Epithelial cell of esophagus (primary cell): ENCODE data around the gene IL6ST.

Source experiments
- DNase-seq: peaks from one replicate; pipeline ENCODE4 v3.0.0; 2010; ENCODE audit warnings: low read depth
- H3K4me3 ChIP-seq: 2 replicates; pipeline ENCODE4 v1.5.1; 2011; ENCODE audit warnings: mild to moderate bottlenecking, low read length, control low read depth
- TF ChIP-seq, protein P1 (sequence below): IDR thresholded peaks from 2 replicates; pipeline ENCODE4 v1.5.1; 2011; ENCODE audit warnings: low read depth, mild to moderate bottlenecking, low read length, control low read depth, inconsistent platforms; ENCODE audit not compliant: insufficient read depth; ENCODE audit errors: missing control alignments

IL6ST gene

GRCh38 chr5:55923865-55924500, 70.8 kb downstream of the IL6ST start:
- H3K4me3 ChIP-seq = no peak overlapping the region
- no peak for DNase-seq
- TF ChIP-seq, protein P1, sequence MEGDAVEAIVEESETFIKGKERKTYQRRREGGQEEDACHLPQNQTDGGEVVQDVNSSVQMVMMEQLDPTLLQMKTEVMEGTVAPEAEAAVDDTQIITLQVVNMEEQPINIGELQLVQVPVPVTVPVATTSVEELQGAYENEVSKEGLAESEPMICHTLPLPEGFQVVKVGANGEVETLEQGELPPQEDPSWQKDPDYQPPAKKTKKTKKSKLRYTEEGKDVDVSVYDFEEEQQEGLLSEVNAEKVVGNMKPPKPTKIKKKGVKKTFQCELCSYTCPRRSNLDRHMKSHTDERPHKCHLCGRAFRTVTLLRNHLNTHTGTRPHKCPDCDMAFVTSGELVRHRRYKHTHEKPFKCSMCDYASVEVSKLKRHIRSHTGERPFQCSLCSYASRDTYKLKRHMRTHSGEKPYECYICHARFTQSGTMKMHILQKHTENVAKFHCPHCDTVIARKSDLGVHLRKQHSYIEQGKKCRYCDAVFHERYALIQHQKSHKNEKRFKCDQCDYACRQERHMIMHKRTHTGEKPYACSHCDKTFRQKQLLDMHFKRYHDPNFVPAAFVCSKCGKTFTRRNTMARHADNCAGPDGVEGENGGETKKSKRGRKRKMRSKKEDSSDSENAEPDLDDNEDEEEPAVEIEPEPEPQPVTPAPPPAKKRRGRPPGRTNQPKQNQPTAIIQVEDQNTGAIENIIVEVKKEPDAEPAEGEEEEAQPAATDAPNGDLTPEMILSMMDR = no peak

DNA sequence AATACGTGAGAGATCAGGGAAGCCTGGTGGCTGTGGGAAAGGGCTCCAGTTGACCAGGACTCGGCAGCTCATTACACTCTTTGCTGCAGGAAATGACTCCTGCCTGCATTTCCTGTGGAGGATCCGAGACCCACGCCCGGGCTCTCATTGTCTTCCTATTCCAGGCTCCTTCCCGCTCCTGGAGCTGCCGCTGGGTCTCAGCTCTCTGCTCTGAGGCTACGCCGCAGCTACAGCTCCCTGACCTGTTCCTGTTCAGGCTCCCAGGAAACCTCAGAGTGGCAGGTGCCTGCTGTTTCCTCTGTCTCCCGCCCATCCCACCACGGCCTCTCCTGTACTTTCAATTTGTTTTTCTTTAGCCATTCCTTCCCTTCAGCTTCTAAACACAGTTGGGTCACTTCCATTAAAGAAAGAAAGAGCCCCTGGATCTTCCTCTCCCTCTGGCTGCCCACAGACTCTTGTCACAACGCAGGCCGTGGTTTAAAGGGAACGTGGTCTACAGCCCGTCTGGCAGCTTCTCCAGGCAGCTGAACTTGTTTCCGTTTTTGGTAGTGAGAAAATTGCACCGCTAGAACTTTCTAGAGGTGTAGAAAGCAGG, 71.5 kb downstream of the IL6ST start:
- no peak overlapping the region for H3K4me3 ChIP-seq
- DNase-seq = no peak
- TF ChIP-seq, protein P1 = no peak

GRCh38 chr5:55921617-55922016, 73.1 kb downstream of the IL6ST start:
- no peak overlapping the region for H3K4me3 ChIP-seq
- TF ChIP-seq, protein P1 = no peak
- DNase-seq = no peak

DNA sequence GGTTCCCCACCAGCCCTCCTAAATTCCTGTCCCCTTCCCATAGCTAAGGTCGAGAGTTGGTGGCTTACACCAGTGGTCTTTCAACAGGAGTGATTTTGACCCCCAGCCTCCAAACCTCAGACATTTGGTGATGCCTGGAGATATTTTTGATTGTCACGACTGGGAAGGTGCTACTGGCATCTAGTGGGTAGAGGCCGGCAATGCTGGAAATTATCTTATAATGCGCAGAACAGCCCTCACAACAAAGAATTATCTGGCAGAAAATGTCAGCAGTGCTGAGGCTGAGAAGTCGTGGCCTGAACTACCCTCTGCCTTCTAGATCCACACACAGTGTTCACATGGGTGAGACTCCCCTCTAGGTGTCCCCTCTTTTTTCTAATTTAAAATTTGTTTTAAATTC, 74.0 kb downstream of the IL6ST start:
- TF ChIP-seq, protein P1 = peak; percentile 57
- no peak overlapping the region for H3K4me3 ChIP-seq
- peak; percentile 22 for DNase-seq

DNA sequence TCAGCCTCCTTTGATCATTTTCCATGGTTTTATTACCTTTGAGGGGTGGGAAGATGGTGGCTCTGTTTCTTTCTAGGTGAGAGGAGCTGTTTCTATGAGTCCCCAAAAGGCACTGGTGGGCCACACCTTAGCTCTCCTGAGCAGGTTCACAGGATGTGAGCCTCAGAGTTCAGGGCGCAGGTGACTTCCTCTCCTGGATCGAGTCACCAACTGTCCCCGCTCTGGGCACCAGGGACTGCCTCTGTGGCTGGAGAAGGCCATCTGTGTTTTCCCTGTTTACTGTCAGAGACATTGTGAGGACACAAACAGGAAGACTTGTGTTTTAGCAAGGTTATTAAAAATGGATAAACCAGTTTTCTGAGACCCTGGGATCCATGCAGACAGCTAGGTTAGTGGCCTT, 75.1 kb downstream of the IL6ST start:
- DNase-seq = no peak
- H3K4me3 ChIP-seq = no peak overlapping the region

GRCh38 chr5:55918087-55919035, 76.4 kb downstream of the IL6ST start:
- TF ChIP-seq, protein P1 = no peak
- no peak overlapping the region for H3K4me3 ChIP-seq
- DNase-seq = no peak

More for the DNA sequence above, 75.1 kb downstream of the IL6ST start:
- TF ChIP-seq, protein P1 = no peak
